PFSK-1 (cell line): ENCODE results near the gene CDK7.

Experiments
- FOXP2 ChIP-seq: optimal IDR thresholded peaks from 2 replicates; pipeline ENCODE3; 2011; ENCODE audit warnings: borderline replicate concordance, control low read depth, inconsistent platforms; ENCODE audit not compliant: insufficient read depth; ENCODE audit errors: extremely low read length, extremely low read depth
- POLR2AphosphoS5 ChIP-seq: IDR thresholded peaks from 2 replicates; pipeline ENCODE4 v1.6.1; 2012; ENCODE audit warnings: low read depth, mild to moderate bottlenecking, control low read depth, low read length, moderate library complexity
- SIN3A ChIP-seq: IDR thresholded peaks from 2 replicates; pipeline ENCODE4 v1.6.1; 2012; ENCODE audit warnings: mild to moderate bottlenecking, low read length, moderate library complexity, borderline replicate concordance; ENCODE audit not compliant: insufficient read depth
- TAF1 ChIP-seq: IDR thresholded peaks from 2 replicates; pipeline ENCODE4 v1.6.1; 2012; ENCODE audit warnings: low read length, control low read depth, borderline replicate concordance; ENCODE audit not compliant: insufficient read depth
- TF ChIP-seq, protein P1 (sequence below), 2 experiments: IDR thresholded peaks; 2 replicates each; pipeline versions ENCODE4 v1.6.1 to v1.8.0; 2011 to 2012; ENCODE audit warnings: low read depth in 2 of 2, low read length in 2 of 2, control low read depth in 1 of 2, inconsistent platforms in 1 of 2, mild to moderate bottlenecking in 1 of 2, moderate library complexity in 1 of 2; ENCODE audit not compliant: insufficient read depth in 1 of 2

The CDK7 gene

DNA sequence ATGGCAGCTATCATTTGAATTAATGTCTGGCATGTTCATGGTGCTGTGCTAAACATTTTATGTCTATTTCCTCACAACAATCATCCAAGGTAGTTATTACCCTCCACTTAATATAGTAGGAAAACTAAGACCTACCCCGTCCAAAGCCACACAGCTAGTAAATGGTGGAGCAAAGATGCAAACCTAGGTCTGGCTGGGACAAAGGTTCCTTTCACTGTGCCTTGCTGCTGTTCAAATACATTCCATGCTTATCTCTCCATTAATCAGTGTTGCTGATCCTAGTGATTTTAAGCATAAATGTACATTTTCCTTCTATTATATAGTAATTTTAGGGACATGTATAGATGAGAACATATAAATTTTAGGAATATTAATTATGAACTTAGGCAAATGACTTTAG lies 59.2 kb downstream of the CDK7 start:
- no peak for TF ChIP-seq FOXP2
- TF ChIP-seq POLR2AphosphoS5, result no peak
- no peak for TF ChIP-seq TAF1
- no peak for TF ChIP-seq SIN3A
- TF ChIP-seq, protein P1, sequence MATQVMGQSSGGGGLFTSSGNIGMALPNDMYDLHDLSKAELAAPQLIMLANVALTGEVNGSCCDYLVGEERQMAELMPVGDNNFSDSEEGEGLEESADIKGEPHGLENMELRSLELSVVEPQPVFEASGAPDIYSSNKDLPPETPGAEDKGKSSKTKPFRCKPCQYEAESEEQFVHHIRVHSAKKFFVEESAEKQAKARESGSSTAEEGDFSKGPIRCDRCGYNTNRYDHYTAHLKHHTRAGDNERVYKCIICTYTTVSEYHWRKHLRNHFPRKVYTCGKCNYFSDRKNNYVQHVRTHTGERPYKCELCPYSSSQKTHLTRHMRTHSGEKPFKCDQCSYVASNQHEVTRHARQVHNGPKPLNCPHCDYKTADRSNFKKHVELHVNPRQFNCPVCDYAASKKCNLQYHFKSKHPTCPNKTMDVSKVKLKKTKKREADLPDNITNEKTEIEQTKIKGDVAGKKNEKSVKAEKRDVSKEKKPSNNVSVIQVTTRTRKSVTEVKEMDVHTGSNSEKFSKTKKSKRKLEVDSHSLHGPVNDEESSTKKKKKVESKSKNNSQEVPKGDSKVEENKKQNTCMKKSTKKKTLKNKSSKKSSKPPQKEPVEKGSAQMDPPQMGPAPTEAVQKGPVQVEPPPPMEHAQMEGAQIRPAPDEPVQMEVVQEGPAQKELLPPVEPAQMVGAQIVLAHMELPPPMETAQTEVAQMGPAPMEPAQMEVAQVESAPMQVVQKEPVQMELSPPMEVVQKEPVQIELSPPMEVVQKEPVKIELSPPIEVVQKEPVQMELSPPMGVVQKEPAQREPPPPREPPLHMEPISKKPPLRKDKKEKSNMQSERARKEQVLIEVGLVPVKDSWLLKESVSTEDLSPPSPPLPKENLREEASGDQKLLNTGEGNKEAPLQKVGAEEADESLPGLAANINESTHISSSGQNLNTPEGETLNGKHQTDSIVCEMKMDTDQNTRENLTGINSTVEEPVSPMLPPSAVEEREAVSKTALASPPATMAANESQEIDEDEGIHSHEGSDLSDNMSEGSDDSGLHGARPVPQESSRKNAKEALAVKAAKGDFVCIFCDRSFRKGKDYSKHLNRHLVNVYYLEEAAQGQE (IDR thresholded peaks at IDR 0.05; ENCODE audit: insufficient read depth in 1 of 2, low read depth in 2 of 2, low read length in 2 of 2), result no peak

DNA sequence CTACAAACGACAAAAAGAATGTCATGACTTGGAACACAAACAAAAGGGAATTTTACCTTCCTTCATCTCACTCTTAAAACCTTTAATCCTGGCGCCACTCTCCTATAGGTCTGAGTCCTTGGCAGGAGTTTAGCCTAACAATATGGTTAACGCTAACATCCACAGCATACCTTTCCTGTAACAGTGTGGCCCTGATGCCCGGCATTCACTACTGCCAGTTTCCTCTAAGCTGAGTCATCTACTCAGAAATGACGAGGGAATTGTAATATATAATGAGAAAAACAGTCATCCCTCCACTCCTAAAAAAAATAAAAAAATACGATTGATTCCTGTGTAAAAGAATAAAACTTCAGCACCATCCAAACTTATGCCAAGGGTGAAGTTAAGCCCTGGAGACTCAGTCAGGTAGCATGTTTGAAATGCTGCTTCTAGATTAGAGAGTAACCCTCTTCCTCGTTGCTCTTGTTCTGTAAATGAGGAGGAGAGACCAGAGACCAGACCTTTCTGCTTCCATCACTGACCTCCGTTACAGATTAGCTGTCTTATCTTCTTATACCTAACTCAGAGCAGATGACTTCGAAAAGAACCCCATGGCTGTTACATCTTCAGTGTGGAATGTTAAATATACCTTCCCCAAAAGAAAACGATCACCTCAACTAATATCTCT lies 60.5 kb downstream of the CDK7 start:
- TF ChIP-seq, protein P1 (IDR thresholded peaks at IDR 0.05; ENCODE audit: insufficient read depth in 1 of 2, low read depth in 2 of 2, low read length in 2 of 2), result no peak
- TF ChIP-seq POLR2AphosphoS5 (no peak), SIN3A (no peak), FOXP2 (no peak)

DNA sequence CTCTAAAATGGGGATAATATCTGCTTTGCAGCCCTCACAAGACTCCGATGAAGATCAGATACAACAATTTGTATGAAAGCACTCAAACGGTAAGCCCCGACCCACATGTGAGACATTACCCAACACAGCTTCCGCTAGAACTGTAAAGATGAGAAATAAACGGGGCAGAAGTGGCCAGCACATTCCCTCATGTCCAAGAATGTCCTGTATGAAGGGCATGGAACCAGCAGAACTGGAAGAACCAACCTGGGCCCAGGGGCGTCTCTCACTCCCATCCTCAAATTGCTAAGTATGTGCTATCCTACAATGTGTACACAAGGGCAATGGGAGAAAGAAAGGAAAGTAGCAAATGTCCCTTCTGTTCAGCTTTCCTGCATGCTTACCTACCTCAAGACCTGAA lies 64.9 kb downstream of the CDK7 start:
- TF ChIP-seq FOXP2, result no peak
- TF ChIP-seq, protein P1 (IDR thresholded peaks at IDR 0.05; ENCODE audit: insufficient read depth in 1 of 2, low read depth in 2 of 2, low read length in 2 of 2), result no peak
- TF ChIP-seq SIN3A, result no peak
- TF ChIP-seq POLR2AphosphoS5, result no peak
- no peak for TF ChIP-seq TAF1

DNA sequence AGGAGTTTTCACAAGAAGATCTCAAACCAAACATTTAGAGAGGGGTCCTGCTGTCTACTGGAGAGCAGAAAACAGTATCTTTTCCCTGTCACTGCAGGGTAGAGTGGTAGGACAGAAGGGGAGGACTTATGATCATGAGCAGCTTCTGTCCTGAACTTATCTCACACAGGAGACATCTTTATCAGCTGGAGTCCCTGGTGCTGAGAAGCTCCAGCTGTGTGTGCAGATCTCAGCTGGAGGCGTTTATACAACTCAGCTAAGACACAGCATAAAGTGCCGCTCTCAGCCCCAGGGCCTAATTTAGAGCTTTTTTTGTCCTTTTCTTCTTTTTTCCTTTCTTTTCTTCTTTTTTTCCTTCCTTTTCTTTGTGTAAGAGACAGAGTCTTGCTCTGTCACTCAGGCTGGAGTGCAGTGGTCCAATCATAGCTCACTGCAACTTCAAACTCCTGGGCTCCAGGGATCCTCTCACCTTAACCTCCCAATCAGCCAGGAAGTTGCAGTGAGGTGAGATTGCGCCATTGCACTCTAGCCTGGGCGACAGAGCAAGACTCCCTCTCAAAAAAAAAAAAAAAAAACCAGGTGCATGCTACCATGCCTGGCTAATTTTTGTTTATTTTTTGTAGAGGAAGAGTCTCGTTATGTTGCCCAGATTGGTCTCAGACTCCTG lies 66.0 kb downstream of the CDK7 start:
- no peak for TF ChIP-seq FOXP2
- TF ChIP-seq, protein P1 (IDR thresholded peaks at IDR 0.05; ENCODE audit: insufficient read depth in 1 of 2, low read depth in 2 of 2, low read length in 2 of 2), result no peak
- TF ChIP-seq POLR2AphosphoS5, result no peak
